Thyroid gland (tissue), 4 donors: ENCODE data around the gene SLC24A3. TPM values are rescaled to one million over a fixed set of nuclear protein-coding genes. Genes with fewer than 3 reads are reported as not detected.
A peak's percentile ranks its signal among the peaks of the same experiment; 100 is the strongest.
"Not testable (repeated sequence)": the region's sequence is repeated elsewhere in the genome, so short reads cannot be mapped to it uniquely, and the experiment has no call there.

ENCODE experiments used
- DNase-seq, 2 donors: peaks; one replicate each; pipeline ENCODE4 v3.0.0-alpha.2; 2019
- H3K27ac ChIP-seq, 3 donors: fragments of 200-600 bp; sonication (generic); 1 replicate in 2 of 3; 2 replicates in 1 of 3; pipeline ENCODE4 v1.5.1; 2016 to 2019; ENCODE audit warnings: mild to moderate bottlenecking in 1 of 3, moderate library complexity in 1 of 3
- H3K27me3 ChIP-seq: fragments of 200-600 bp; sonication (generic); one replicate; pipeline ENCODE4 v1.5.1; 2019
- H3K36me3 ChIP-seq, 2 donors: fragments of 200-600 bp; sonication (generic); one replicate each; pipeline ENCODE4 v1.5.1; 2016 to 2019
- H3K4me1 ChIP-seq, 2 donors: fragments of 200-600 bp; sonication (generic); one replicate each; pipeline ENCODE4 v1.5.1; 2017 to 2019
- H3K4me3 ChIP-seq, 3 donors: fragments of 200-600 bp; sonication (generic); replicated peaks in 1 of 3; 1 replicate in 2 of 3; 2 replicates in 1 of 3; pipeline ENCODE4 v1.5.1; 2016; ENCODE audit warnings: mild to moderate bottlenecking in 1 of 3
- H3K9me3 ChIP-seq: fragments of 200-600 bp; sonication (generic); one replicate; pipeline ENCODE4 v1.5.1; 2017
- POLR2A ChIP-seq, 2 donors: fragments of 450-650 bp; IDR thresholded peaks; one replicate each; pipeline ENCODE4 v1.6.1; 2017; ENCODE audit warnings: antibody characterized with exemption in 2 of 2, mild to moderate bottlenecking in 2 of 2, moderate library complexity in 1 of 2
- WGBS, 2 donors: methylation state at CpG; one replicate each; pipeline ENCODE4 v1.1.5; 2017; 5-methylcytosine and 5-hydroxymethylcytosine counted together
- intact Hi-C: fragments of 100-400 bp; cut with DNase I; formaldehyde crosslinking; loops from one replicate; pipeline ENCODE4 v1.15.1; 2023
- total RNA-seq, 4 donors: library from RNA; depleted of rRNA; stranded (reverse); fragments of >200 nt; gene quantifications; one replicate each; pipeline ENCODE4 v1.2.3, GENCODE V29; 2016
- TF ChIP-seq, protein P1 (sequence below), 6 experiments: fragments of 200-600 bp in 3 of 6; fragments of 450-650 bp in 3 of 6; sonication (generic) in 3 of 6; IDR thresholded peaks; one replicate each; pipeline ENCODE4 v1.5.1; 2016 to 2019; ENCODE audit warnings: antibody characterized with exemption in 6 of 6, mild to moderate bottlenecking in 2 of 6, inconsistent platforms in 1 of 6, moderate library complexity in 1 of 6

SLC24A3 gene
- total RNA-seq, 4 donors from 2014 or later = 4.0 to 8.1 (median 6.3) TPM

DNA sequence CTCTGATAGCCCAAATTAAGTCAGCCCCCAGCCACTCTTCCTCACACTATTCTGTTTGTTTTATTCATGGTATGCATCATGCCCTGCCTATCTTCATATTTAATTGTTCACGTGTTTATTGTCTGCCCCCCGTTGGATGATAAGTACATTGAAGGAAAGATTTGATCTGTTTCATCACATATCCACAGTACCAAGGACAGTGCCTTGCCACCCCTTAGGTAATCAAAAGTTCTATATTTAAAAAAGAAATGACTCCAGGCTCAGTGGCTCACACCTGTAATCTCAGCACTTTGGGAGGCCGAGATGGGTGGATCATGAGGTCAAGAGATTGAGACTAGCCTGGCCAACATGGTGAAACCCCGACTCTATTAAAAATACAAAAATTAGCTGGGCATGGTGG lies 535.5 kb downstream of the SLC24A3 start:
- 96 to 99% methylated on average over 4 of the region's 4 CpGs for WGBS, 2 donors
- intact Hi-C loops = no loop called here

DNA sequence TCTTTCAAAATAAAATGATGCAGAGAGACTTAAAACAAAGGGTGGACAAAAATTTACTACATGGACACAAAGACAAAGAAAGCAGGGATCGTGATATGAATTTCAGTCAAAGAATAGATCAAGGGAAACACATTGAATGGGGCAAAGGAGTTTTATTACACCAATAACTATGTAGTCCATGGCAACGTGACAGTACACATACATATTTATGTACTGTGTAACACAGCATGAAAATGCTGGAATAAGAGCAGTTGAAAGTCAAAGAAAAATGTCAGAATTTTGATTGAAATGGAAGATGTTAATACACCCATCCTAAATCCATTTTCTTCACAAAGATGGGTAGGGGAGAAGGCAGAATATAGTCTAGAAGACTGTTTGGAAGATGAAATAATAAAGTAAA lies 536.2 kb downstream of the SLC24A3 start:
- no peak for TF ChIP-seq POLR2A (IDR thresholded peaks at IDR 0.05)
- TF ChIP-seq, protein P1, sequence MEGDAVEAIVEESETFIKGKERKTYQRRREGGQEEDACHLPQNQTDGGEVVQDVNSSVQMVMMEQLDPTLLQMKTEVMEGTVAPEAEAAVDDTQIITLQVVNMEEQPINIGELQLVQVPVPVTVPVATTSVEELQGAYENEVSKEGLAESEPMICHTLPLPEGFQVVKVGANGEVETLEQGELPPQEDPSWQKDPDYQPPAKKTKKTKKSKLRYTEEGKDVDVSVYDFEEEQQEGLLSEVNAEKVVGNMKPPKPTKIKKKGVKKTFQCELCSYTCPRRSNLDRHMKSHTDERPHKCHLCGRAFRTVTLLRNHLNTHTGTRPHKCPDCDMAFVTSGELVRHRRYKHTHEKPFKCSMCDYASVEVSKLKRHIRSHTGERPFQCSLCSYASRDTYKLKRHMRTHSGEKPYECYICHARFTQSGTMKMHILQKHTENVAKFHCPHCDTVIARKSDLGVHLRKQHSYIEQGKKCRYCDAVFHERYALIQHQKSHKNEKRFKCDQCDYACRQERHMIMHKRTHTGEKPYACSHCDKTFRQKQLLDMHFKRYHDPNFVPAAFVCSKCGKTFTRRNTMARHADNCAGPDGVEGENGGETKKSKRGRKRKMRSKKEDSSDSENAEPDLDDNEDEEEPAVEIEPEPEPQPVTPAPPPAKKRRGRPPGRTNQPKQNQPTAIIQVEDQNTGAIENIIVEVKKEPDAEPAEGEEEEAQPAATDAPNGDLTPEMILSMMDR (IDR thresholded peaks at IDR 0.05) = no peak
- no peaks in the 10 kb centered on the region for H3K9me3 ChIP-seq
- no peak overlapping the region for H3K27ac ChIP-seq
- no peaks in the 10 kb centered on the region for H3K27me3 ChIP-seq
- intact Hi-C loops = no loop called here
- no peak for DNase-seq
- no peaks in the 10 kb centered on the region for H3K36me3 ChIP-seq
- WGBS, 2 donors = 86 to 90% methylated on average over 2 of the region's 2 CpGs
- peaks cover 17 to 20% of the 10 kb centered on the region in 2 donors for H3K4me1 ChIP-seq
- no peak overlapping the region for H3K4me3 ChIP-seq

More for the DNA sequence above, 535.5 kb downstream of the SLC24A3 start:
- Histone ChIP-seq H3K4me3 (no peak overlapping the region), H3K27me3 (no peaks in the 10 kb centered on the region), H3K9me3 (no peaks in the 10 kb centered on the region), H3K4me1 (peaks cover 17 to 20% of the 10 kb centered on the region in 2 donors), H3K27ac (no peak overlapping the region), H3K36me3 (no peaks in the 10 kb centered on the region)
- DNase-seq = no peak
- TF ChIP-seq, protein P1 (IDR thresholded peaks at IDR 0.05) = no peak
- TF ChIP-seq POLR2A (IDR thresholded peaks at IDR 0.05) = no peak

DNA sequence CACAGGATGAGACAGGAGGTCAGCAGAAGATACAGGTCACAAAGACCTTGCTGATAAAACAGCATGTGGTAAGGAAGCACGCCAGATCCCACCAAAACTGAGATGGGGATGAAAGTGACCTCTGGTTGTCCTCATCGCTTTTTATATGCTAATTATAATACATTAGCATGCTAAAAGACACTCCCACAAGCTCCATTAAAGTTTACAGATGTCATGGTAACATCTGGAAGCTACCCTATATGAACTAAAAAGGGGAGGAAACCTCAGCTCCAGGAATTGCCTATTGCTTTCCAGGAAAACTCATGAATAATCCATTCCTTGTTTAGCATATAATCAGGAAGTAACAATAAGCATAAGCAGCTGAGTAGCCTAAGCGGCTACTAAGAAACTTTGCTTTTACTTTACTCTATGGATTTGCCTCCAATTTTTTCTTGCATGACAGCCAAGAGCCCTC lies 537.2 kb downstream of the SLC24A3 start:
- Histone ChIP-seq H3K27ac (peak overlapping the region; percentile 18 to 72 (median 54)), H3K36me3 (no peaks in the 10 kb centered on the region), H3K4me3 (no peak overlapping the region), H3K27me3 (no peaks in the 10 kb centered on the region), H3K9me3 (no peaks in the 10 kb centered on the region), H3K4me1 (peaks cover 17 to 20% of the 10 kb centered on the region in 2 donors)
- WGBS, 2 donors = 75 to 81% methylated on average over 3 of the region's 3 CpGs
- TF ChIP-seq, protein P1 (IDR thresholded peaks at IDR 0.05) = no peak
- no peak for TF ChIP-seq POLR2A (IDR thresholded peaks at IDR 0.05)
- no peak for DNase-seq
- intact Hi-C loops = no loop called here

DNA sequence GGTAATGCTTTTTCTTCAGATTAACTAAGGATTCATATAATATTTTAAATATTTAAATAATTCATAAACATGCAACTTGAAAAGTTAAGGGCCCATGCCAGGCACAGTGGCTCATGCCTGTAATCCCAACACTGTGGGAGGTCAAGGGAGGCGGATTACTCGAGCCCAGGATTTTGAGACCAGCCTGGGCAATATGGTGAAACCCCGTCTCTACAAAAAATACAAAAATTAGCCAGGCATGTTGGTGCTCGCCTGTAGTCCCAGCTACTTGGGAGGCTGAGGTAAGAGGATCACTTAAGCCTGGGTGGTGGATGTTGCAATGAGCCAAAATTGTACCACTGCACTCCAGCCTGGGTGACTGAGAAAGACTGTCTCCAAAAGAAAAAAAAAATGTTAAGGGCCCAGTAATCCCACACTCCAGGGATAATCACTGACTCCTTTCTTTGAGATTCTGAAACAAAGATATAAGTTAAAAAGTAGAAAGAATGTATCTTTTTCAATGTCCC lies 537.7 kb downstream of the SLC24A3 start:
- Histone ChIP-seq H3K4me1 (peaks cover 17 to 20% of the 10 kb centered on the region in 2 donors), H3K36me3 (no peaks in the 10 kb centered on the region), H3K4me3 (no peak overlapping the region), H3K27ac (peak overlapping the region; percentile 18 to 72 (median 54)), H3K27me3 (no peaks in the 10 kb centered on the region), H3K9me3 (no peaks in the 10 kb centered on the region)
- peak; percentile 43 to 49 for DNase-seq
- no peak for TF ChIP-seq POLR2A (IDR thresholded peaks at IDR 0.05)
- TF ChIP-seq, protein P1 (IDR thresholded peaks at IDR 0.05) = no peak
- WGBS, 2 donors = 23 to 33% methylated on average over 4 of the region's 4 CpGs
- intact Hi-C loops = no loop called here

DNA sequence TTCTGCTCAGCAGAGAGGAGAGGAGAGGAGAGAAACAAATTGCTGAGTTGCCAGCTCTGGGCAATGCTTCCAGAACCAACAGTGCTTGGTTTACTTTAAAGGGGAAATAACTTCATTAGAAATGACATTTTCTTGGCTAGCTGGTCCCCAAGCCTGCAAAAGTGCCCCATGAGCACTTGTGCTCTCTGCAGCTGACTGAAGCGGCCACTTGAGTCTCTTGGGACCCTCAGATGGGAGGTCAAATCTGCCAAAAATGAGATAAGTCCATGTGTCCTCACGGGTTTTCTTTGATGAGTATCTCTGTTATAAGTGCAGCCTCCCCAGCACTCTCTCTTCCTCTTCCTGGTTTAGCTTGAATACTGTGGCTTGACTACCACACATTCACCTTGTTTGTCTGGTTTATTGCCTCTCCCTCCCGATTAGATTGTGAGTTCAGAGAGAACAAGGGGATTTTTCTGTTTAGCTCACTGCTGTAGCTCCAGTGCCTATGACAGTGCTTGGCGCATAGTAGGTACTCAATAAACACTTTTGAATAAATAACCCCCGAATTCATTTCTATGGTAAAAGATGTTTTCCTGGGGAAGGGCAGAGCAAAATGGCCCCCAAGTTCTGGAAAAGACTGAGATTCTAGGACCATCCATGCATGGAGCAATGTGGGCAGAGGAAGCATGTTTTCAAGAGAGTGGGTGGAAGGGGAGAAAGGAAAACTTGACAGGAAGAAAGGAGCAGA lies 538.6 kb downstream of the SLC24A3 start:
- Histone ChIP-seq H3K9me3 (no peaks in the 10 kb centered on the region), H3K4me1 (peaks cover 17 to 21% of the 10 kb centered on the region in 2 donors), H3K4me3 (no peak overlapping the region), H3K36me3 (no peaks in the 10 kb centered on the region), H3K27ac (peak overlapping the region; percentile 18 to 72 (median 54)), H3K27me3 (no peaks in the 10 kb centered on the region)
- WGBS, 2 donors = 40 to 41% methylated on average over 5 of the region's 5 CpGs
- intact Hi-C loops = no loop called here
- DNase-seq = peak; percentile 66
- no peak for TF ChIP-seq POLR2A (IDR thresholded peaks at IDR 0.05)
- TF ChIP-seq, protein P1 (IDR thresholded peaks at IDR 0.05) = no peak

DNA sequence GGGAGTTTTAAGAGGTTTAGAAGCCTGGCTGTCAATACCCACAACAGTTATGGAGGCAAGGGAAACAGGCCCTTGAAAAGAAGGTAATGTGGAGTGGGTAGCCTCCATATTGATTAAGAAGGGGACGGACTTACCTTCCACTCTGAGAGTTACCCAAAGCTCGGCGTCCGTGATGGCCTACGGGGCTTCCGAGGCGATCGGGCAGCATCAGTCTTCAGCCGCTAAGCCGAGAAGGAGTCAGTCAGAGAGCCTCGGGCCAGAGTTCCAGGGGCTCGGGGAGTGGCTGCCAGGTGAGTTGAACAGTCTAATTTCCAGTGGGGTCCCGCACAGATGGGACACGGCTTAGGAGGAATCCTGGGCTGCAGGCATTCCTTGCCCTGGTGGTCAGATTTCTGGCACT lies 541.8 kb downstream of the SLC24A3 start:
- H3K9me3 ChIP-seq, H3K27me3 ChIP-seq, H3K27ac ChIP-seq, H3K4me3 ChIP-seq, DNase-seq, intact Hi-C loops, H3K36me3 ChIP-seq: not testable (repeated sequence)
- peaks cover 24 to 32% of the 10 kb centered on the region in 2 donors for H3K4me1 ChIP-seq
- WGBS, 2 donors = 96 to 98% methylated on average over 7 to 12 of the region's 14 CpGs
